ENCODE results near the gene CISH. TPM values are rescaled to one million over a fixed set of nuclear protein-coding genes. Genes with fewer than 3 reads are reported as not detected.

Gene CISH
- total RNA-seq, 1 experiment from 2014 or later: 2.3 TPM

GRCh38 chr3:50606596-50606995, 5.0 kb downstream of the CISH start:
- no TSS peak for BruUV-seq (replicated peaks)
- no peaks in the 10 kb centered on the region for H3K9me3 ChIP-seq (ENCODE audit: low read length)
- no peaks in the 10 kb centered on the region for H3K27me3 ChIP-seq (ENCODE audit: low read length)
- H3K36me3 ChIP-seq (ENCODE audit: low read depth, low read length): no peaks in the 10 kb centered on the region
- TF ChIP-seq EZH2phosphoT487 (IDR thresholded peaks at IDR 0.05; ENCODE audit: borderline replicate concordance, low read length) (no peak), CTCF (conservative IDR thresholded peaks at IDR 0.05; ENCODE audit: low read depth, low read length) (no peak), EZH2 (IDR thresholded peaks at IDR 0.05; ENCODE audit: low read length, unreplicated experiment) (no peak)
- H3K27ac ChIP-seq (ENCODE audit: low read length): no peak overlapping the region
- no peak overlapping the region for H3K9ac ChIP-seq (ENCODE audit: low read length)
- no peak overlapping the region for H2AFZ ChIP-seq (ENCODE audit: low read length)
- peaks cover 26% of the 10 kb centered on the region for H3K4me1 ChIP-seq (ENCODE audit: insufficient read depth, low read length)
- POLR2A ChIA-PET (ENCODE audit: unreplicated experiment): no interaction called here
- no peak for ATAC-seq
- DNase-seq: no peak
- CTCF ChIA-PET: no interaction called here
- H4K20me1 ChIP-seq (ENCODE audit: low read length): no peaks in the 10 kb centered on the region
- intact Hi-C loops (cut with micrococcal nuclease): no loop called here
- H3F3A ChIP-seq (ENCODE audit: low read length, unreplicated experiment): no peaks in the 10 kb centered on the region
- no peaks in the 10 kb centered on the region for H3K9me2 ChIP-seq (replicated peaks; ENCODE audit: low read length)
- H3K4me3 ChIP-seq (ENCODE audit: low read length): no peak overlapping the region
- no peaks in the 10 kb centered on the region for H3K79me2 ChIP-seq (ENCODE audit: low read length)
- no peak overlapping the region for H3K4me2 ChIP-seq (ENCODE audit: low read length)

GRCh38 chr3:50605901-50606326, 5.7 kb downstream of the CISH start:
- Histone ChIP-seq H3K27me3 (ENCODE audit: low read length) (no peaks in the 10 kb centered on the region), H3K79me2 (ENCODE audit: low read length) (no peaks in the 10 kb centered on the region), H3F3A (ENCODE audit: low read length, unreplicated experiment) (no peaks in the 10 kb centered on the region), H3K9me3 (ENCODE audit: low read length) (no peaks in the 10 kb centered on the region), H3K4me2 (ENCODE audit: low read length) (no peak overlapping the region), H3K9ac (ENCODE audit: low read length) (no peak overlapping the region), H3K36me3 (ENCODE audit: low read depth, low read length) (no peaks in the 10 kb centered on the region), H3K4me1 (ENCODE audit: insufficient read depth, low read length) (peaks cover 27% of the 10 kb centered on the region), H3K27ac (ENCODE audit: low read length) (no peak overlapping the region), H2AFZ (ENCODE audit: low read length) (no peak overlapping the region), H4K20me1 (ENCODE audit: low read length) (no peaks in the 10 kb centered on the region), H3K4me3 (ENCODE audit: low read length) (no peak overlapping the region), H3K9me2 (replicated peaks; ENCODE audit: low read length) (no peaks in the 10 kb centered on the region)
- intact Hi-C loops (cut with micrococcal nuclease): no loop called here
- ChIA-PET POLR2A (ENCODE audit: unreplicated experiment) (no interaction called here), CTCF (no interaction called here)
- ATAC-seq (no peak), DNase-seq (no peak)
- no peak for TF ChIP-seq CTCF (conservative IDR thresholded peaks at IDR 0.05; ENCODE audit: low read depth, low read length)
- TF ChIP-seq EZH2 (IDR thresholded peaks at IDR 0.05; ENCODE audit: low read length, unreplicated experiment): no peak
- no peak for TF ChIP-seq EZH2phosphoT487 (IDR thresholded peaks at IDR 0.05; ENCODE audit: borderline replicate concordance, low read length)
- BruUV-seq (replicated peaks): no TSS peak

DNA sequence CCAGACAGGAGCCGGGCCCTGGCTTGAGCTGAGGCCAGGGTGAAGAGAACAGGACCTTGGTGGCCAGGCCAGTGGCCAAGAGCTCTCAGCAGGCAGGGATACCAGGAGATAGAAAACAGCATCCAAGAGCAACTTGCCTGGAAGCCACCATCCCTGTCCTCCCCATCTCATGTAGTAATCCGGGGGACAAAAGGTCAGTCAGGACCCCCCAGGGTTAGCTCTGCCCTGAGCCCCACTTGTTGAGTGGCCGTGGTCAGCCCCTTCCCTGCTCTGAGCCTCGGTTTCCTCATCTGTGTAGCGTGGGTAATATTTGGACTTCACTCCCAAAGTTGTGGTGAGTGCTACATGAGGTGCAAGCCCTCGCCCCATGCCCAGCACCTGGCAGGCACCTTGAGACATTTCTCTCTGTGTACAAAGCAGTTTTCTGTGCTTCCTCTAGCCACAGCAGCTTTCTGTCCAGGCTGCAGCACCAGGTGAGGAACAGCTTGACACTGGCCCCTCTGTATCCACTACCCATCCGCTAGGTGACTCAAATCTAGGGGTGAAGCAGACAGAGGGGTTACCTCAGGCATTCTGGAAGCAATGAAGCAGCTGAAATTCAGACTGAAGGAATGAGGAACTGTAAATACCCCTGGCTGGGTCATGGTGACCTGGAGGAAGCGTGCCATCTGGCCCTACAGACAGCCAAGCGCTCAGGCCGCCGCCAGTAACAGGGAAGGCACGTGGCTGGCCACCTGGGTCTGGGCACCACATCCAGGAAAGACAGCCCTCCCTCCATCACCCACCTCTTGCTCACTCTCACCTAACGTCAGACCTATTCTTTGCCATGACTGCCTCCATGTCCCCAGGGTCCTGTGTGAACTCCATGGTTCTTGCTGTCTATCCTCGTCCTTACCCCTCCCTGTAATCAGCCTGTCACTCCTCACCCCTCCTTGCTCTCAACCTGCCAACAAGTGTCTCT, 6.7 kb downstream of the CISH start:
- no peaks in the 10 kb centered on the region for H3F3A ChIP-seq (ENCODE audit: low read length, unreplicated experiment)
- no TSS peak for BruUV-seq (replicated peaks)
- no peaks in the 10 kb centered on the region for H3K36me3 ChIP-seq (ENCODE audit: low read depth, low read length)
- H3K4me1 ChIP-seq (ENCODE audit: insufficient read depth, low read length): peaks cover 27% of the 10 kb centered on the region
- H3K9ac ChIP-seq (ENCODE audit: low read length): no peak overlapping the region
- no peak overlapping the region for H3K27ac ChIP-seq (ENCODE audit: low read length)
- H4K20me1 ChIP-seq (ENCODE audit: low read length): no peaks in the 10 kb centered on the region
- TF ChIP-seq EZH2phosphoT487 (IDR thresholded peaks at IDR 0.05; ENCODE audit: borderline replicate concordance, low read length): no peak
- TF ChIP-seq CTCF (conservative IDR thresholded peaks at IDR 0.05; ENCODE audit: low read depth, low read length): no peak
- no peak for TF ChIP-seq EZH2 (IDR thresholded peaks at IDR 0.05; ENCODE audit: low read length, unreplicated experiment)
- POLR2A ChIA-PET (ENCODE audit: unreplicated experiment): no interaction called here
- intact Hi-C loops (cut with micrococcal nuclease): no loop called here
- no peak overlapping the region for H3K4me2 ChIP-seq (ENCODE audit: low read length)
- H3K9me3 ChIP-seq (ENCODE audit: low read length): no peaks in the 10 kb centered on the region
- H3K4me3 ChIP-seq (ENCODE audit: low read length): no peak overlapping the region
- H3K79me2 ChIP-seq (ENCODE audit: low read length): no peaks in the 10 kb centered on the region
- no peaks in the 10 kb centered on the region for H3K9me2 ChIP-seq (replicated peaks; ENCODE audit: low read length)
- ATAC-seq: no peak
- H3K27me3 ChIP-seq (ENCODE audit: low read length): no peaks in the 10 kb centered on the region
- no peak for DNase-seq
- no peak overlapping the region for H2AFZ ChIP-seq (ENCODE audit: low read length)
- CTCF ChIA-PET: no interaction called here

Data from PC-3 (cell line).